Hepatocyte (in vitro differentiated cells): ENCODE measurements around the gene DIP2B.

Source experiments
- CTCF ChIP-seq: fragments of 200-600 bp; sonication (generic); IDR thresholded peaks from 2 replicates; pipeline ENCODE4 v1.5.1; 2016; ENCODE audit warnings: antibody characterized with exemption, mild to moderate bottlenecking; ENCODE audit not compliant: poor library complexity
- EZH2 ChIP-seq: fragments of 200-600 bp; sonication (generic); IDR thresholded peaks from 2 replicates; pipeline ENCODE4 v1.6.1; 2016; ENCODE audit warnings: antibody characterized with exemption, mild to moderate bottlenecking, borderline replicate concordance

GRCh38 chr12:50546441-50547318 is 41.9 kb downstream of the DIP2B start:
- no peak for TF ChIP-seq CTCF
- TF ChIP-seq EZH2: no peak
